Astrocyte of the spinal cord (primary cell): ENCODE data around the gene ZNF593OS.

Experiments
- DNase-seq: peaks from one replicate; pipeline ENCODE4 v3.0.0; 2011; ENCODE audit warnings: low read depth, low spot score
- H3K4me3 ChIP-seq: 2 replicates; pipeline ENCODE4 v1.5.1; 2011; ENCODE audit warnings: low read depth, mild to moderate bottlenecking, low read length, moderate library complexity
- in situ Hi-C: cut with HindIII; loops from 2 replicates; pipeline ENCODE4 v1.10.0; 2017; ENCODE audit warnings: low sequenced_read_pairs
- TF ChIP-seq, protein P1 (sequence below): IDR thresholded peaks from 2 replicates; pipeline ENCODE4 v1.5.1; 2012; ENCODE audit warnings: low read depth, mild to moderate bottlenecking, low read length, inconsistent platforms

The ZNF593OS gene

DNA sequence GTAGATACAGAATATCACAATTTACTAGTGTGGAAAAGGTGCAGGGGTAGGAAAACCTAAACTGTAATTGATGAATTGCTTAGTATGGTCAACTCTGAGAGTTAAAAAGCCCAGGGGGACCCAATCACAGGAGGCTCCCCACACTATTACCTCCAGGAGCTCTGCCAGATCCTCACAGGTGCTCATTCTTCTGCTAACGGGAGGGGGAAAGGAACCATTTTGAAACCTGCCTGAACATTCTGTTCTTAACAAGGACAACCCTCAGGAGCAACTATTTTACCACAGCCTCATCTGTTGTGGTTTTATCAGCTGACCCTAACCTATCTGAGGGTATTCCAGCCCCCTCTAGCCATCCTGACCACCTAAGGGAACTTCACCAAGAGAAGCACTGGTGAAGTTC, 40.9 kb downstream of the ZNF593OS start:
- in situ Hi-C loops = no loop called here
- DNase-seq = no peak
- H3K4me3 ChIP-seq = no peak overlapping the region
- TF ChIP-seq, protein P1, sequence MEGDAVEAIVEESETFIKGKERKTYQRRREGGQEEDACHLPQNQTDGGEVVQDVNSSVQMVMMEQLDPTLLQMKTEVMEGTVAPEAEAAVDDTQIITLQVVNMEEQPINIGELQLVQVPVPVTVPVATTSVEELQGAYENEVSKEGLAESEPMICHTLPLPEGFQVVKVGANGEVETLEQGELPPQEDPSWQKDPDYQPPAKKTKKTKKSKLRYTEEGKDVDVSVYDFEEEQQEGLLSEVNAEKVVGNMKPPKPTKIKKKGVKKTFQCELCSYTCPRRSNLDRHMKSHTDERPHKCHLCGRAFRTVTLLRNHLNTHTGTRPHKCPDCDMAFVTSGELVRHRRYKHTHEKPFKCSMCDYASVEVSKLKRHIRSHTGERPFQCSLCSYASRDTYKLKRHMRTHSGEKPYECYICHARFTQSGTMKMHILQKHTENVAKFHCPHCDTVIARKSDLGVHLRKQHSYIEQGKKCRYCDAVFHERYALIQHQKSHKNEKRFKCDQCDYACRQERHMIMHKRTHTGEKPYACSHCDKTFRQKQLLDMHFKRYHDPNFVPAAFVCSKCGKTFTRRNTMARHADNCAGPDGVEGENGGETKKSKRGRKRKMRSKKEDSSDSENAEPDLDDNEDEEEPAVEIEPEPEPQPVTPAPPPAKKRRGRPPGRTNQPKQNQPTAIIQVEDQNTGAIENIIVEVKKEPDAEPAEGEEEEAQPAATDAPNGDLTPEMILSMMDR = no peak

DNA sequence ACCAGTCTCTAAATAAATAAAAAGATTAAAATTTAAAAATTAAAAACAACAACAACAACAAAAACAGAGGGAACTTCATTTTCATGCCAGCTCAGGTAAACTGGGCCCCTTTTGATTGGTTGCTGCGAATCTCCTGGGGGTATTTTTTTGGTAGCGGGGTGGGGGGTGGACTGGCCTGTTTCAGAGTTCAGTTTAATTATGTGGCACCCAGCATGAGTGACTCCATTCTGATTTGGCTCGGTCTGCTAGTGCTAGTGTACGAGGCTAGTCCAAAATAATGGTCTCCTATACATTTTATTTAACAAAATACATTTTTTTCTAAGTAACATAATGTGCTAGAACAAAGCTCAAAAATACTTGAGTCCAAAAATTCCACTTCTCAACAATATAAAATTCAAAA, 41.9 kb downstream of the ZNF593OS start:
- no peak for DNase-seq
- in situ Hi-C loops = no loop called here
- TF ChIP-seq, protein P1 = no peak
- no peak overlapping the region for H3K4me3 ChIP-seq

DNA sequence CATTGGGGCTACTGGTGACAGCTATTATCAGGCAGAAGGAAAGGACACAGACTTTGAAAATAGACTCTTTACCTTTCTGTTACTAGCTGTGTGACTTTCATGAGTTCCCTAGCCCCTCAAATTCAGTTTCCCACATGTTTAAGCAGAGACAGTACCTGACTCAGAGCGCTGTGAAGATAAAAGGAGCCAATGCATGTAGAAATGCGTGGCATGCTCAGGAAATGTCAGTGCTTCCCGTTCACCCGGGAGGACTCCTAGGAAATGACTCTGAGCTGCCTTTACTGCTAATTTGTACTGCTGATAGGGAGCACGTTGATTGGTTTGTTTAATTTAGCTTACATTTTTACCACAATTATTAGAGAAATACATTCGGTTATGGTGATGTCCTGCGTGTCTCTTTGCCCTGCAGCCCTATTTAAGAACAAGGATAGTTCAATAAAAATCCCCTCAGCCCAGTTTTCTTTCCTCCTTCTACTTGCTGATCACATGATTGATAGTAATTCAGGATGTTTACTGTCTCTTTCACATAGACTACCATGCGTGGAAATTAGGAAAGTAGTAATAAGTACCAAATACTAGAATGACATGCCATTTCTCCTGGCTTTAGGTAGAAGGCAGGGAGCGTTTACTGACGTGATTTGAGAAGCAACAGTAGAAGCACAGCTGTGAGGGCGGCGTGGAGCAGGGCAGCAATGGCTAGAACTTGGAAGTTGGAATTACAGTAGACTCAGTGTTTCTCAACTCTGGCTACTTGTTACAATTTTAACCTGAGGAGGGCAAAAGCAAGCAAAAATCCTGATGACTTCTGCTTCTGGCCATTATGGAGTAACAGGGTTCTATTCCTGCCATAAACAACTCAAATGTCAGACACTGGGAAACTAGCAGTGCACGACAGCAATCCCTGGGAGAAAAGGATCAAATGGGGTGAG, 44.1 kb downstream of the ZNF593OS start:
- TF ChIP-seq, protein P1 = no peak
- DNase-seq = no peak
- in situ Hi-C loops = no loop called here

DNA sequence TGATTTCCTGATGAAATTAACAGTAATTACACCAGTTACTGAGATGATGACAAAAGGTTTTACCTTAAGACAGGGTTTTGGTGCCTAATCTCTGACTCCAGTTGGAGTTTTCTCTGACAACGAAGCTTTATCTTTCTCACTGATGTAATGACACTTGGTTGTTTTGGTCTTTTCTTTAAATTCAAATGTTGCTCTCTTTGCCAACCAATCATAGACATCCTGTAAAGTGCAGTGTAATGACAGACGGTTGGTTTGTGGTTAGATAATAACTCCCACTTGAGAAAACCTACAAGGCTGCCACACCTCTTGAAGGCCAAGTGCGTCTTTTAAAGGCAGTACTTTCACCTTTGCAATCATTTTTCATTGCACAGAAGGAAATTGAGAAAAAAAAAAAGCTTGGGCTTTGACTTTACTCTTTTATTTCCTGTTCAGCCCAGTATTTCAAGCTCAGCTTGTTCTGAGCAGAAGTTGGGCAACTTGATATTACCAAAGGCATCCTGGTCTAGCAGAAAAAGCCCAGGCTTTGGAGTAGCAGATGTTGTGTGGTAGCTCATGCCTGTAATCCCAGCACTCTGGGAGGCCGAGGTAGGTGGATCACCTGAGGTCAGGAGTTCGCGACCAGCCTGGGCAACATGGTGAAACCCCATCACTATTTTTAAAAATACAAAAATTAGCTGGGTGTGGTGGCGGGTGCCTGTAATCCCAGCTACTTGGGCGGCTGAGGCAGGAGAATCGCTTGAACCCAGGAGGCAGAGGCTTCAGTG, 45.1 kb downstream of the ZNF593OS start:
- H3K4me3 ChIP-seq = no peak overlapping the region
- in situ Hi-C loops = no loop called here
- peak; percentile 33 for DNase-seq
- TF ChIP-seq, protein P1 = no peak

More for the DNA sequence above, 44.1 kb downstream of the ZNF593OS start:
- H3K4me3 ChIP-seq = no peak overlapping the region

DNA sequence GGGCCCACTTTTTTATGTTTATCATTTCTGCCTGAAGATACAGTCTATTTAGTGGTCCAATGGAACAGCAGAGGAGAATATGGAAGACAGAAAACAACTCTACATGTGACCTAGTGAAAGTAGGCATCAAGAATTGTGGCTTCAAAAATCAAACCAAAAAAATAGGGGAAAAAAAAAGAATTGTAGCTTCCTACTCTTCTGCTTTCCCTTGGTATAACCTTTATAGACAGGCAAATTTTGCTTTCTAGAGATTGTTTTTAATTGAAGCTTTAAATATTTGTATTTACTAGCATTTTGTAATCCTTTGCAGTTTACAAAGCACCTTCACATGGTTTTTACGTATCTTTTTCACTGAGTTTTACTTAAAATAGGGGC, 45.7 kb downstream of the ZNF593OS start:
- DNase-seq = no peak
- in situ Hi-C loops = no loop called here
- TF ChIP-seq, protein P1 = no peak
- H3K4me3 ChIP-seq = no peak overlapping the region

DNA sequence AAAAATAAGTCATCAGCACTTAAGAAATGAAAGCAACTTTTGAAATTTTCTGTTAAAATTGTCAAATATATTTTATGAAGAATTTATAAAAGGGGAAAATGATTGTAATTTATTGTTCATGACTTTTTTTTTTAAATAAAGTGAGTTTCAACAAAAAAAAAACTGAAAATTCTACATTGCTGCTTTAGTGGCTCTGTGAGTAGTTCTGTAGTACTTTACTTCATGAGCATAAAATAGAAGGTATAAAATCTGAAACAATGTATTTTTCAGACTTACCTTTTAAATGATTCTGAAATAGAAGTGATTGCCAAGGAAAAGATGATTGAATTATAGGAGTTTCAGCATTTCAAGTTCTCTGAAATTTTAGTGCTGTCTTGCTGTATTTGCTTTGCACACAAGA, 46.2 kb downstream of the ZNF593OS start:
- TF ChIP-seq, protein P1 = no peak
- DNase-seq = no peak
- in situ Hi-C loops = no loop called here
- no peak overlapping the region for H3K4me3 ChIP-seq
